Ramos (cell line): ENCODE measurements around the gene PRR13.
"Not testable (repeated sequence)": the region's sequence is repeated elsewhere in the genome, so short reads cannot be mapped to it uniquely, and the experiment has no call there.

Experiments used
- in situ Hi-C: fragments of 300-500 bp; cut with MboI; formaldehyde crosslinking; loops from one replicate; pipeline ENCODE4 v1.14.3; 2022; ENCODE audit warnings: low sequenced_read_pairs; ENCODE audit not compliant: unreplicated experiment

The PRR13 gene

GRCh38 chr12:53431187-53431586 is 10.3 kb upstream of the PRR13 start:
- in situ Hi-C loops: no loop called here

DNA sequence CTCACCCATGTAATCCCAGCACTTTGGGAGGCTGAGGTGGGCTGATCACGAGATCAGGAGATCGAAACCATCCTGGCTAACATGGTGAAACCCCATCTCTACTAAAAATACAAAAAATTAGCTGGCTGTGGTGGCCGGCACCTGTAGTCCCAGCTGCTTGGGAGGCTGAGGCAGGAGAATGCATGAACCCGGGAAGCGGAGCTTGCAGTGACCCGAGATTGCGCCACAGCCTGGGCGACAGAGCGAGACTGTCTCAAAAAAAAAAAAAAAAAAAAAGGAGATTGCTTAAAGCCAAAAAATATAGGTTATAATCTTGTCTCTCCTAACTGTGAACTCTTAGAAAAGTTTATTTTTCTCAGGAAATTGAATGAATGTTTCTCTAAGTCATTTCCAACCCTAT is 6.2 kb upstream of the PRR13 start:
- in situ Hi-C loops: not testable (repeated sequence)

- in situ Hi-C loops: not testable (repeated sequence)
Measured at GRCh38 chr12:53439582-53439981, 2.0 kb upstream of the PRR13 start.

- in situ Hi-C loops: no loop called here
Measured at GRCh38 chr12:53443955-53444354, 2.4 kb downstream of the PRR13 start.

DNA sequence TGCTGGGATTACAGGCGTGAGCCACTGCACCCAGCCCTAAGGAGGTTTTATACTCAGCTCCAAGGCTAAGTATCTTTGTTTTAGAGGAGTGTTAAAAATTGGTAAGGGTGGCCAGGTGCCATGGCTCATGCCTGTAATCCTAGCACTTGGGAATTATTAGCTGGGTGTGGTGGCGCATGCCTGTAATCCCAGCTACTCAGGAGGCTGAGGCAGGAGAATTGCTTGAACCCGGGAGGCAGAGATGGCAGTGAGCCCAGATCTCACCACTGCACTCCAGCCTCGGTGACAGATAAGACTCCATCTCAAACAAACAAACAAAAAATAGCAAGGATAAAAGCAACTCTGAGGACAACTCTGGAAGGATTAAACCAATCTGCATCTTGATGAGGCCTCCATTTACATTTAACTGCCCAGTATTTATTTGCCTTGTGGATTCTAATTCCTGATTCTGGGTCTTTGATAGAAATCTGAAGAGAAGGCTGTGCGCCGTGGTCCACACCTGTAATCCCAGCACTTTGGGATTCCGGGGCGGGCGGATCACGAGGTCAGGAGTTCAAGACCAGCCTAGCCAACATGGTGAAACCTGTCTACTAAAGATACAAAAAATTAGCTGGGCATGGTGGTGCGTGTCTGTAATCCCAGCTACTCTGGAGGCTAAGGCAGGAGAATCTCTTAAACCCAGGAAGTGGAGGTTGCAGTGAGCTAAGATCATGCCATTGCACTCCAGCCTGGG is 3.2 kb downstream of the PRR13 start:
- in situ Hi-C loops: not testable (repeated sequence)

GRCh38 chr12:53450936-53451335 is 9.4 kb downstream of the PRR13 start:
- in situ Hi-C loops: no loop called here

DNA sequence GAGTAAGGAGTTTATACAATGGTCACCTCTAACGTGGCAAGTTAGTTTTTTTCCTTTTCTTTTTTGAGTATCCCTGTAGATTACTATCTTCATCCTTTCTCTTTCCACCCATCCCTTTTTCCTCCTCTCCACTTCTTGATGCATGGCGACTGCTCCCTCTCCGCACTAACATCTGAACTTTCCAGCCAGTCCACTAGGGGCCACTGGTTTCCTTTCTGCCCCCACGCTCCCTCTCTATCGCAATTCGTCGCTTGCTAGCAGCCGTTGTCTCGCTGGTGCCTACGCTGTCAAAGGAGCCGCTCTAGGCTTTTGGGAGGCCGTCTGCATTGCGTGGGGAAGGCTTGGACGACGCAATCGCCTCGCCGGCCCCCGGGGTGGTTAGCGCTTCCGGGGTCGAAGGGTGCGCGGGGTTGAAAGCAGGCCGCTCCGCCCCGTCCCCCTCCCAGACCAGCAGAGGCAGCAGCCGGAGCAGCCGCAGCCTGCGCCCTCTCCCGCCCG is 10.2 kb downstream of the PRR13 start, which contains the start of gene PCBP2:
Gene PCBP2 (plus strand): TSS at position 442 of the 498 bp plus-strand sequence. CDS start 2,699 bp downstream, outside the sequence.
- in situ Hi-C loops: no loop called here

GRCh38 chr12:53452159-53453077 is 10.9 kb downstream of the PRR13 start:
- in situ Hi-C loops: no loop called here

GRCh38 chr12:53453953-53454640 is 12.6 kb downstream of the PRR13 start:
- in situ Hi-C loops: no loop called here

- in situ Hi-C loops: no loop called here
Measured at GRCh38 chr12:53454707-53455106, 13.2 kb downstream of the PRR13 start.

DNA sequence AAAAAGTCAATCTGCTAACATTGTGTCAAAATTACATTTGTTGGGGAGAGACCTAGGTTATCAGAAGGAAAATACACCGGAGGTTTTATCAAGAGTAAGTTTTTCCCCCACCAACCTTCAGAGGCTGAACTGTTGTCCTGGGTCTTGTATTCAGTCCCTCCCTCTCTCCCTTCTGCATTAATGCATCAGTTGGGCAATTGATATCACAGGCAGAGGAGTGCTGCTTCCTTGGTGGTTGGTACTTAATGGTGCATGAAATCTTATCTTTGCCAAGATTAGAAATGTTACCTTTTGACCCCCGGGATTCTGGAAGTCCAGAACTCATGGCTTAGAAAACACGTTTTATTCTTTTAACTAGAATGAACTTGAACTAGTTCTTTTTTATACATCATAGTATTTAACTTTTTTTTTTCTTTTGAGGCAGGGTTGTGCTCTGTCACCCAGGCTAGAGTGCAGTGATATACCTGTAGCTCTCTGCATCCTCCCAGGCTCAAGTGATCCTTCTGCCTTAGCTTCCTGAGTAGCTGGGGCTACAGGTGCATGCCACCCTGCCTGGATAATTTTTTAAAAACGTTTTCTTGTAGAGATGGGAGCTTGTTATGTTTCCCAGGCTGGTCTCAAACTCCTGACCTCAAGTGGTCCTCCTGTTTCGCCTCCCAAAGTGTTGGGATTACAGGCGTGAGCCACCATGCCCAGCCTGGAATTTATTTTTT is 15.3 kb downstream of the PRR13 start:
- in situ Hi-C loops: no loop called here

DNA sequence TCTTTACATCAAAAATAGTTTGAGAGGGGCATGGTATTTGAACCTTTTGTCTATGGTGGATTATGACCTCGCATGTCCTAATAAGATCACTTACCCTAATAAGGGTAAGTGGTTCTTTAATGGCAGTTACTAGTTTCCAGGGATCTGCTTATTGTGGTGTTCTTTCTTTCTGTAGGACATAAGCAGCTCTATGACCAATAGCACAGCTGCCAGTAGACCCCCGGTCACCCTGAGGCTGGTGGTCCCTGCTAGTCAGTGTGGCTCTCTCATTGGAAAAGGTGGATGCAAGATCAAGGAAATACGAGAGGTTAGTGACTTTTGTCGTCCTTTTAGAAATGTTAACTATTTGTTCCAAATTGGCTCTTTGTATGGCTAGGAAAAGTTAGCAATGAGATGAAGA is 17.6 kb downstream of the PRR13 start:
- in situ Hi-C loops: no loop called here

GRCh38 chr12:53461059-53461458 is 19.5 kb downstream of the PRR13 start:
- in situ Hi-C loops: no loop called here

DNA sequence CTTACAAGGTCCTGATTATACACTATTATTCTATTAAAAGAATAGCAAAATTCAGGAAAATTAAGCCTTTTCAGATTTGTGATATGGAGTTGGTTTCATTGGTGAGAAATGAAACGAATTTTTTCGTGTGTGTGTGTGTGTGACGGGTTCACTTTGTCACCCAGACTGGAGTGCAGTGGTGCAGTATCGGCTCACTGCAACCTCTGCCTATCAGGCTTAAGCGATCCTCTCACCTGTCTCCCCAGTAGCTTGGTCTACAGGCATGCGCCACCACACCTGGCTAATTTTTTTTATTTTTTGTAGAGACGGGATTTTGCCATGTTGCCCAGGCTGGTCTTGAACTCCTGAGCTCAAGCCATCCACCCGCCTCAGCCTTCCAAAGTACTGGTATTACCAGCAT is 20.1 kb downstream of the PRR13 start:
- in situ Hi-C loops: no loop called here

DNA sequence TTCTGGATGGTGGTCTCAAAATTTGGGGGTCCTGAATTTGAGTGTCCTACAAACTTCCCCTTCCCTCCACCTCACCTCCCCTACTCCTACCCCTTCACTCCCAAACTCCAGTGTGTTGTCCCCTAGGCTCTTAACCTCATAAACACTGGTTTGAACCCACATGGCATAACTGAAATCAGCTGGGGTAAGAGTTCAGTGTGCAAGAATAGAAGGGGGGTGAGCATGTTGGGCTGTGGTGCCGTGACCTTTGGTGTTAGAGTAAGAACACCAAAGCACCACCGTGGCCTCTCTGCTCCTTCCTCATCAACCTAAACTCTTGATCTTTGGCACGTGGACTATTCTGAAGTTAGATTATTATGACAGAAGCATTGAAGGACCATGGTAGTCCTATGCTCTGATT is 21.4 kb downstream of the PRR13 start:
- in situ Hi-C loops: no loop called here

- in situ Hi-C loops: no loop called here
Measured at GRCh38 chr12:53463802-53464560, 22.4 kb downstream of the PRR13 start.

DNA sequence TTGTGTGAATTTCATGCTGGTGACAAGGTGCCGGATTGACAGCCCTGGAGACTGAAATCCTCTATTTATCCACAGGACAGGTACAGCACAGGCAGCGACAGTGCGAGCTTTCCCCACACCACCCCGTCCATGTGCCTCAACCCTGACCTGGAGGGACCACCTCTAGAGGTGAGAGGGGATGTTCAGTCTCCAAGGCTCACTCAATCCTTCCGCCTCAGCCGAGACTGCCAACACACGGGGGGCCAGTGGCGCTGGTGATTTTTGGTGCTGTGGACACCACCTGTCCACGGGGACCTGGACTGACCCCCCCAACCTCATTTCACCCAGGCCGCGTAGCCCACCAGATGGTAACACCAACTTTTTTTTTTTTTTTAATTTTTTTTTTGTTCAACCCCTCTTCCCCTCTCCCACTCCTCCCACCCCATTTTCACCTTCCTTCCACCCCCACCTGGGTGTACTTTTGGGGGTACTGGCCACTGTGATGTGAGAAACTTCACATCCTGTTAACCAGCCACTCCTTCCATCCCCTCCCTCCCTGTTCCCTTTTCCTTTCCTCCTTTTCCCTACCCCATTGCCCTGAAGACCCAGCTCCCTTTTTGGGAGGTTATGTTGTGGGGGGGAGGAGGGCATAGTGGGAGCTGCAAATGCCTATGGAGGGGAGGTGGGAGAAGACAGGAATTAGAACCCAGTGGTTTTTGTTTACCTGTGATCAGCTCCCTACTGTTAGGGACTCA is 23.3 kb downstream of the PRR13 start:
- in situ Hi-C loops: no loop called here

- in situ Hi-C loops: no loop called here
Measured at GRCh38 chr12:53465679-53466078, 24.1 kb downstream of the PRR13 start.

GRCh38 chr12:53466640-53467039 is 25.1 kb downstream of the PRR13 start:
- in situ Hi-C loops: no loop called here
